Measurements from ENCODE around the gene MACROD1.

The MACROD1 gene

GRCh38 chr11:64150481-64151239 lies 15.3 kb downstream of the MACROD1 start:
- no peak for DNase-seq

DNA sequence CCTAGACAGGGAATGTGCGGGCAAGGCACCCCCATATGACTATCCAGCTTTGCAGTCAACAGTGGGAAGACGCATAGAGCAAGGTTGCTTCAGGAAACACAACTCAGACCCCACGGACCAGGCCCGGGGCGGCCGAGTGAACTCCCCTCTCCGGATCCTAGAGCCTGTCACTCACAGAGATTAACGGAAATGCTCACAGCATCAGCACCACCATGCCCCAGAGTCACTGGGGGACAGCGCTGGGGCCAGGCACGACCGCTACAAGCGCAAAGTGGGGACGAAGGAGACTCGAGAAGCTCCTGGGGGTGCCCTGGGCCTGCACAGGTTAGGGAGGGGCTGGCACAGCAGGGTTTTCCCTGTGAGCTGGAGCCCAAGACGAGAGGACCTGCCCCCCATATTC lies 15.9 kb downstream of the MACROD1 start:
- no peak for DNase-seq

DNA sequence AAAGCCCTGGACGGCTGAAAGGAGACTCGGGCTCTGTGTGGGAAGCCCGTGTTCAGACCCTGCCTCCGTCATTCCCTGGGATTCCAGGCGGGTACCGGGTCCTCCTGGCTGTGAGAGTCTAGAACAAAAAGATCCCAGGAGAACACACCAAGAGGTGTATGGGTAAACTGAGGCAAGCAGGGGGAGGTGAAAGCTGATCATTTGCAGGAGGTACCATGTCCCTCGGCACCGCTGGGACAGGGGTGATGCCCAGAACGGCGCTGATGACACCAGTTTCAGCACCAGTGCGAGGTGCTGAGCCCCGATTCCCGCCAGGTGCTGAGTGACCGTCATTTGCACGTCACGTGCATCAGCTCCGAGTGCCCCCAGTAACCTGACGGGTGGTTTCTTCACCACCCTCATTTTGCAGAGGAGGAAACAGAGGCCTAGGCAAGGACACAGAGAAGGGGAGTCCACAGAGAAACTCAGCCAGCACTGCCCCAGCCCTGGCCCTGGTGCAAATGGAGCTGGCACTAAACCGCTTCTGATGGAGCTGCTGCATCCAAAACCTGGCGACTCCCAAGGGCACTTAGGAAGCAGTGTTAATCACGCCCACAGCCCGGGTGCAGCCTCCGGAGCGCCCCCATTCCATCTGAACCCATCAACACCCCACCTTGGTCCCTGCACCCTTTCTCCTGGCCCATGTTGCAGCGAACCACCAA lies 16.8 kb downstream of the MACROD1 start:
- no peak for DNase-seq

DNA sequence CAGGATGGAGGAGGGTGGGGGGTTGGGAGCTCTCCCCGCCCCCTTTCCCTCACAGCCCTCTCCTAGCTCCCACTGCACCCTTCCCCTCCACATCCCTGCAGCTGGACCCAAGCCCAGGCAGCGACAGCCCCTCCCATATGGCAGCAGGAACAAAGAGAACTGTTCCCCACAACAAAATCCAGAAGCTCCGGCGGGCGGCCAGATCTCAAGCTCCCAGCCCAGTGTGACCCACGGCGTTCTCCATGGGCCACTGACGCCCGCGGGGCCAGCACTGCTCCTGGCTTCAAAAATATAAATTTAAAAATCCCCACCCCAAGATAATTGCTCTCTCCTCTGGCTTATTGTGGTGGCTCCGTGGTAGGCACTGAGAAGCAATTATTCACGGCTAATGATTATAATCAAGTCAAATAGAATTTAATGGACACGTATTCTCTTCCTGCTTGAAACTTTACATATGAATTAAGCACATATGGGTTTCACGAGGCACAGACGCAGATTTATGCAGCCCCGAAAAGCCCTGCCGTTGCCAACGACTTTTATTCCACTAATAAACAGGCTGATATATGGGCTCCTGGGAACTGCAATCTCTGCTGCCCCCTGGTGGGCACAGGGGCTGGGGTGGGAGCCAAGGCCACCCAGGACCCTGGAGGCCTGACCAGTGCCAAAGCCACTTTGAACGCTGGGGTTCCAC lies 17.5 kb downstream of the MACROD1 start:
- peak; percentile 36 to 57 for DNase-seq

GRCh38 chr11:64146036-64146955 lies 19.6 kb downstream of the MACROD1 start:
- peak in 1 of 2 experiments; percentile 8 for DNase-seq

GRCh38 chr11:64144587-64145472 lies 21.1 kb downstream of the MACROD1 start:
- DNase-seq = no peak

DNA sequence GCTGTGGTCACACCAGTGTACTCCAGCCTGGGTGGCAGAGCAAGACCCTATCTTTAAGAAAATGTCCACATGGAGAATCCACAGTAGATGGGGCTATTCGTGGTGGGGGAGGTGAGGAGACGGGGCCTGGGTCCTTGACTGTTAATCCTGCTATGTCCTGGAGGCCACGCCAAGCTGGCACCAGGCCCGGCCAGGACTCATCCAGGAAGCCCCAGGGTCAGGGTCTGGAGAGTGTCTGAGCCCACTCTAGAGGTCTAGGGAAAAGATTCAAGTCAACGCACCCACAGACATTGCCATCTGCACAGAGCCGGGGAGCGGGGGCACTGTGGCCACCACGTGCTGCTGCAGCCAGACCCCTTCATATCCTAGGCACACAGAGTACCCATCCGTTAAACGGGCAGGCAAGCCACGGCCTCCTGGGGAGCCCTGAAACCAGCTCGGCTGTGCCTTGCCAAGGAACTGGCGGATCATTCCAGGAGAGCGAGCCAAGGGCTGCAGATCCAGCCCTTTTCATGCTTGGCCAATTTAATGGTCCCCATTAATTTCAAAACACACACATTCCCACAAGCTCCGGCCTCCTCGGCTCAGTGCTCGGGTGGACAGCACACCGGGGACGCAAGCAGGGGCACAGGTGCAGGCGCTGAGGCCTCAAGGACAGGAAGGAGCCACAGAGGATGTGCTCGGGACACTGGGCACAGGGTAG lies 24.7 kb downstream of the MACROD1 start:
- DNase-seq = no peak

GRCh38 chr11:64140082-64140481 lies 25.8 kb downstream of the MACROD1 start:
- DNase-seq = no peak

GRCh38 chr11:64139049-64139448 lies 26.9 kb downstream of the MACROD1 start:
- DNase-seq = no peak

- no peak for DNase-seq
Measured at GRCh38 chr11:64138398-64138797, 27.5 kb downstream of the MACROD1 start.

GRCh38 chr11:64136765-64137441 lies 29.0 kb downstream of the MACROD1 start:
- no peak for DNase-seq

DNA sequence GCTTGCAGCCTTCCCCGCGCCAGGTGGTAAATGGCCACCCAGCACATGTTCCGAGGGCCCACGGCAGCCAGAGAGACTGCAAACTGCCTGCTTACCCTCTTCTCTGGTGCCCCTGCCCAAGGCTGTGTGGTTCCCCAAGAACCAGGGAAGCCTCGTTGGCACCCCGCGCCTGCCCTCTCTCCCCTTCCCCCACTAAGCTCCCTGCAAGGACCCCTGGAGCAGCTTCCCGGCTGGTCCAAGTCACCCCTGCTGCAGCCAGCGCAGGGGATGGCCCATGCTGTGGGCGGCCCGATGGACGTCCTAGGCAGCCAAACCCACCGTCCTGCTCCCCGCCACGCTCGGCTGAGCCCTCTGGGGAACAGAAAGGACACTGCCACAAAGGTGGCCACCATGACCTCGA lies 30.2 kb downstream of the MACROD1 start:
- DNase-seq = no peak

DNA sequence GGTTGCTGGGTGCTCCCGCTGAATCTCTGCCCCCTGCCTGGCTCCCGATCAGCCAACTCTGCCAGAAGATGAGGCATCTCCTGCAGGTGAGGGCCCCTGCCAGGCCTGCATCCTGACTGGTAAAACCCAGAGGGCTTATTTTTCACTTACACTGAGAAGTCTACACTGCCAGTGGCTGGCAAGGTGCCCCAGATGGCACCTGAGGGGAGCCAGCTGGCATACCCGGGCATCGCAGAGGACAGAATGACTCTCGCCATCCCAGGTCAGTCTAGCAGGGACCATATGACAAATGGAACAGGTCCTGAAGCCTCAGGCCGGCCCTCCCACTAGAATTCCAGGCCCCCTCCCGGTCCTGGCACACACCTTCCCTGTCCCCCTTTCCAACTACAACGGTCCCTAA lies 30.9 kb downstream of the MACROD1 start:
- no peak for DNase-seq

GRCh38 chr11:64132982-64133705 lies 32.8 kb downstream of the MACROD1 start:
- DNase-seq = no peak

DNA sequence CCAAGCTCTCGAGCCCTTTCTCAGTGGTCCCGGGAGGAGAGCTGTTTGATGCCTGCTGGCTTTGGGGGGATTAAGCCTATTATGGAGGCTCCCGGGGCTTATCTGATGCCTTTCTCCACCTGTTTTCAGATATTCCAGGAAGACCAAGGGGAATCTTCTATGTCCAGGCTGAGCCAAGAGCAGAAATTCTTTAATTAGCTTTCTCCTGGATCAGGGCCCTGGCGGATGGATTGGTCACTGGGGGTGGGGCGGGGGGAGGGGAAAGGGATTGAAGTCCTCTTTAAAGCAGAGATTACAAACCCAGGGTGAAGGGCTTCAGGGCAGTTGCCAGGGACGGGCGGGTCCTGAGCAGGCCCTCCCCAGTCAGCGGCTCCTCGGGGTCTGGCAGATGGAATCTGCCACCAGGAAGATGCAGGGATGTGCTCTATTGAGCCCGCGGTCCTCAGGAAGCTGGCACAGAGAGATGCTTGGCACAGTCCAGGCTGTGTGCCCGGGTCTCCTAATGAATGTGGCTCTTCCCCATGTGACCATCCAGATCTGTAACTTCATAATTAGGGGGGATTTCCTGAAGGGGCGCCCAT lies 33.6 kb downstream of the MACROD1 start:
- DNase-seq = no peak

GRCh38 chr11:64131683-64132190 lies 34.2 kb downstream of the MACROD1 start:
- DNase-seq = no peak

GRCh38 chr11:64130618-64131017 lies 35.3 kb downstream of the MACROD1 start:
- DNase-seq = no peak

DNA sequence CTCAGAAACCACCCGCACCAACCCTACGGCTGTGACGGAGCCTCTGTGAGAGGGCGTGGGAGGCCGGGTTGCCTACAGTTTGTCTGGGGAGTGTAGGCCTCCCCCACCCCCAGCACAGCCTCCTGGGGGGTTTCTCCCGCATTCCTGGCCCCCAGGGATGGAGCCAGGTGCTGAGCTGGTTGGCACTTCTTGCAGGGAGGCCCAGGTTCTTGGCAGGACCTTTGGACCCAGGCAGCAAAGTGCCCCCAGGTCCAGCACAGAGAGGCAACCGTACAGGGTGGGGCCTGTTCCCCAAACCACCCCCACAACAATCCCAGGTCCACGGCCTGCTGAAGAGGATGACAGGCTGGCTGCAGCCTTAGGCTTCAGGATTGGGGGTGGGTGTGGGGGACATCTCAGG lies 36.5 kb downstream of the MACROD1 start:
- DNase-seq = no peak

Data from NCI-H1930 (cell line).